K562 (cell line): ENCODE data around the gene HNRNPD. TPM values are rescaled to one million over a fixed set of nuclear protein-coding genes. Genes with fewer than 3 reads are reported as not detected.

Experiments used
- ATAC-seq: fragments of 200-7000 bp; cut with Tn5 transposase; 3 replicates; pipeline ENCODE4 v1.9.1; 2020; ENCODE audit warnings: moderate library complexity
- BruUV-seq: library from RNA; stranded (reverse); fragments of 400-500 nt; replicated peaks from 2 replicates; lab custom pipeline; 2021; lab: Mats Ljungman, UMichigan
- CTCF ChIA-PET: fragments of 300-600 bp; formaldehyde crosslinking; extraction: SDS; loops from one replicate; lab custom pipeline; 2021; ENCODE audit warnings: low intra/inter-chr PET ratio; lab: Yijun Ruan, JAX
- POLR2A ChIA-PET: fragments of 300-600, 350-650 bp; sonication (Branson Sonifier 250); formaldehyde crosslinking; extraction: SDS; loops from one replicate; lab custom pipeline; 2021; ENCODE audit warnings: antibody characterized with exemption, inconsistent platforms; lab: Yijun Ruan, JAX
- DNase-seq, 4 experiments: peaks; one replicate each; pipeline versions ENCODE4 v3.0.0 to v3.0.0-alpha.2; 2011 to 2018; ENCODE audit warnings: low spot score in 3 of 4, mixed read lengths in 3 of 4; ENCODE audit errors: extremely low read depth in 1 of 4
- FAIRE-seq: peaks from 2 replicates; lab custom pipeline; 2011; peaks lifted over from hg19 to GRCh38; lab: Jason Lieb, UNC
- H2AFZ ChIP-seq: 2 replicates; pipeline ENCODE4 v1.6.0; 2011; ENCODE audit warnings: low read depth, low read length, control low read depth, inconsistent platforms
- H3K27ac ChIP-seq: fragments of 200-600 bp; 3 replicates; pipeline ENCODE4 v1.8.0; 2011; ENCODE audit warnings: low read depth, mild to moderate bottlenecking, control low read depth, inconsistent platforms, low read length, moderate library complexity, mixed read lengths; ENCODE audit errors: extremely low read depth
- H3K27me3 ChIP-seq, 2 experiments: fragments of 300-600 bp in 1 of 2; 2 replicates in 1 of 2; 3 replicates in 1 of 2; pipeline versions ENCODE4 v1.6.0 to v1.8.0; 2011; ENCODE audit warnings: inconsistent platforms in 2 of 2, low read length in 2 of 2, mild to moderate bottlenecking in 1 of 2, mixed read lengths in 1 of 2, moderate library complexity in 1 of 2; ENCODE audit not compliant: control insufficient read depth in 2 of 2, insufficient read depth in 2 of 2
- H3K36me3 ChIP-seq: fragments of 300-600 bp; 3 replicates; pipeline ENCODE4 v1.8.0; 2011; ENCODE audit warnings: mild to moderate bottlenecking, low read length, inconsistent platforms; ENCODE audit not compliant: control insufficient read depth, insufficient read depth
- H3K4me1 ChIP-seq, 2 experiments: fragments of 200-600 bp in 1 of 2; replicated peaks in 1 of 2; 2 replicates in 1 of 2; 3 replicates in 1 of 2; pipeline versions ENCODE4 v1.5.1 to v1.8.0; 2011; ENCODE audit warnings: inconsistent platforms in 2 of 2, low read length in 2 of 2, mild to moderate bottlenecking in 1 of 2, mixed read lengths in 1 of 2, moderate library complexity in 1 of 2; ENCODE audit not compliant: control insufficient read depth in 2 of 2, insufficient read depth in 2 of 2
- H3K4me2 ChIP-seq: 2 replicates; pipeline ENCODE4 v1.6.1; 2011; ENCODE audit warnings: low read length, control low read depth, inconsistent platforms, mixed read lengths; ENCODE audit not compliant: insufficient read depth
- H3K4me3 ChIP-seq: fragments of 200-600 bp; sonication (generic), shearing (Covaris generic); 2 replicates; pipeline ENCODE4 v1.5.1; 2016; ENCODE audit warnings: control low read depth, inconsistent platforms
- H3K79me2 ChIP-seq: fragments of 200-600 bp; 3 replicates; pipeline ENCODE4 v1.8.0; 2011; ENCODE audit warnings: low read length, inconsistent platforms; ENCODE audit not compliant: control insufficient read depth, insufficient read depth
- H3K9ac ChIP-seq, 2 experiments: 2 replicates each; pipeline versions ENCODE4 v1.6.0 to v1.6.1; 2011; ENCODE audit warnings: low read depth in 2 of 2, low read length in 2 of 2, control low read depth in 1 of 2, inconsistent platforms in 1 of 2, mild to moderate bottlenecking in 1 of 2, mixed read lengths in 1 of 2; ENCODE audit not compliant: insufficient read depth in 1 of 2
- H3K9me1 ChIP-seq: one replicate; pipeline ENCODE4 v1.6.0; 2011; ENCODE audit warnings: inconsistent platforms, mild to moderate bottlenecking, low read length, moderate library complexity; ENCODE audit not compliant: control insufficient read depth, insufficient read depth
- H3K9me3 ChIP-seq: replicated peaks from 2 replicates; pipeline ENCODE4 v1.5.1; 2011; ENCODE audit warnings: low read depth, low read length, inconsistent platforms; ENCODE audit not compliant: control insufficient read depth, insufficient read depth
- H4K20me1 ChIP-seq: replicated peaks from 2 replicates; pipeline ENCODE4 v1.6.1; 2011; ENCODE audit warnings: low read length, inconsistent platforms, mixed read lengths; ENCODE audit not compliant: control insufficient read depth, insufficient read depth
- C11orf30 ChIP-seq: fragments of 450-650 bp; IDR thresholded peaks from 2 replicates; pipeline ENCODE4 v1.6.1; 2016; ENCODE audit warnings: low read depth, mild to moderate bottlenecking
- ERF ChIP-seq: fragments of 450-650 bp; formaldehyde crosslinking; IDR thresholded peaks from 2 replicates; pipeline ENCODE4 v1.4.0; 2020; ENCODE audit warnings: mild to moderate bottlenecking, mixed read lengths
- MAFG ChIP-seq: fragments of 450-650 bp; conservative IDR thresholded peaks from 2 replicates; pipeline ENCODE4 v1.6.1; 2016; ENCODE audit warnings: missing genetic modification characterization, missing compliant biosample characterization
- MAFK ChIP-seq: IDR thresholded peaks from 2 replicates; pipeline ENCODE4 v1.6.1; 2011; ENCODE audit warnings: low read length, improper control_type of control experiment
- MYNN ChIP-seq, 2 experiments: sonication (generic); formaldehyde crosslinking in 1 of 2; IDR thresholded peaks; 2 replicates each; pipeline versions ENCODE4 v1.5.0 to v1.6.1; 2016 to 2020; ENCODE audit warnings: antibody characterized with exemption in 1 of 2, missing genetic modification reagents in 1 of 2
- NFE2 ChIP-seq: IDR thresholded peaks from 2 replicates; pipeline ENCODE4 v1.6.1; 2014; ENCODE audit warnings: antibody characterized with exemption, low read depth
- NFE2L1 ChIP-seq: fragments of 450-650 bp; IDR thresholded peaks from 2 replicates; pipeline ENCODE4 v1.6.1; 2016; ENCODE audit warnings: missing genetic modification characterization, low read depth, mild to moderate bottlenecking, missing compliant biosample characterization, moderate library complexity, borderline replicate concordance
- POLR2AphosphoS5 ChIP-seq: IDR thresholded peaks from 2 replicates; pipeline ENCODE4 v1.6.1; 2011; ENCODE audit warnings: mild to moderate bottlenecking, low read depth, low read length, moderate library complexity; ENCODE audit not compliant: control insufficient read depth, insufficient read depth
- TEAD4 ChIP-seq, 2 experiments: sonication (generic) in 1 of 2; formaldehyde crosslinking in 1 of 2; IDR thresholded peaks; 2 replicates each; pipeline versions ENCODE4 v1.6.1 to v1.8.0; 2012 to 2022; ENCODE audit warnings: borderline replicate concordance in 1 of 2, inconsistent platforms in 1 of 2, low read length in 1 of 2, mild to moderate bottlenecking in 1 of 2, missing genetic modification reagents in 1 of 2
- ZNF316 ChIP-seq: fragments of 450-650 bp; IDR thresholded peaks from 2 replicates; pipeline ENCODE4 v1.6.1; 2016
- WGBS: fragments of 100-300 bp; shearing (Covaris generic); methylation state at CpG from one replicate; pipeline ENCODE4 v1.1.6; 2016; ENCODE audit warnings: low coverage, mixed read lengths; ENCODE audit not compliant: insufficient coverage; ENCODE audit errors: missing lambda C conversion rate; 5-methylcytosine and 5-hydroxymethylcytosine counted together
- in situ Hi-C: fragments of 300-500 bp; cut with MboI; formaldehyde crosslinking; loops from 4 replicates; pipeline ENCODE4 v1.15.0; 2018; ENCODE audit warnings: inconsistent platforms, mixed read lengths
- intact Hi-C: fragments of 100-400 bp; cut with micrococcal nuclease; formaldehyde crosslinking; loops from 2 replicates; pipeline ENCODE4 v1.14.2; 2022
- polyA plus RNA-seq, 8 experiments: library from polyadenylated mRNA; depleted of rRNA in 4 of 8; stranded (reverse) in 5 of 8; unstranded in 3 of 8; fragments of >200 nt; fragmentation: Nextera tagmentation in 2 of 8; fragmentation: Illumina TruSeq in 1 of 8; extraction: Ambion mirVana in 2 of 8; extraction: Trizol in 1 of 8; gene quantifications; 2 replicates each; pipeline versions ENCODE4 v1.2.1 to v1.2.3, GENCODE V29; 2011 to 2014; ENCODE audit warnings: inconsistent platforms in 1 of 8, missing spikeins in 1 of 8
- total RNA-seq, 7 experiments: library from RNA; depleted of rRNA in 6 of 7; stranded (reverse); fragments of >200 nt in 6 of 7; fragmentation: Illumina TruSeq in 2 of 7; extraction: Trizol in 2 of 7; gene quantifications; 2 replicates each; pipeline versions ENCODE4 v1.2.1 to v1.2.3, GENCODE V29; 2011 to 2021; ENCODE audit warnings: low replicate concordance in 1 of 7
- TF ChIP-seq, protein P1 (sequence below), 2 experiments: fragments of 450-650 bp in 1 of 2; sonication (generic) in 1 of 2; formaldehyde crosslinking in 1 of 2; IDR thresholded peaks; 2 replicates each; pipeline versions ENCODE4 v1.7.1 to v1.9.0; 2016 to 2022; ENCODE audit warnings: inconsistent platforms in 1 of 2, mild to moderate bottlenecking in 1 of 2, missing genetic modification reagents in 1 of 2

HNRNPD gene
- total and polyA plus RNA-seq, 9 of the 15 experiments (the other 6 are each of a cell fraction or from before 2014, with no cell fraction given): 92.4 to 955 (median 160) TPM

GRCh38 chr4:82352118-82352824 is 21.5 kb downstream of the HNRNPD start:
- peaks cover 25% of the 10 kb centered on the region for H3K79me2 ChIP-seq
- ChIA-PET CTCF (no interaction called here), POLR2A (interaction anchor here (0.6 to 1.6 kb wide), 3 partner anchors 9 to 661 kb away, joined by 3 to 5 read pairs (median 4); no protein-coding TSS in a partner anchor)
- no peak overlapping the region for H2AFZ ChIP-seq
- in situ Hi-C loops: no loop called here
- peaks cover 81% of the 10 kb centered on the region for H3K36me3 ChIP-seq
- intact Hi-C loops: no loop called here
- H3K9me1 ChIP-seq: no peaks in the 10 kb centered on the region
- FAIRE-seq (no peak), DNase-seq (no peak), ATAC-seq (peak; percentile 52)
- BruUV-seq: no TSS peak
- H4K20me1 ChIP-seq: peaks cover 5% of the 10 kb centered on the region; the same call in 1 of the 2 replicates
- H3K9me3 ChIP-seq: no peaks in the 10 kb centered on the region
- no peak overlapping the region for H3K9ac ChIP-seq
- 96% methylated on average over 6 of the region's 6 CpGs for WGBS
- H3K27ac ChIP-seq: no peak overlapping the region
- H3K4me3 ChIP-seq: no peak overlapping the region
- H3K4me1 ChIP-seq: no peaks in the 10 kb centered on the region
- no peak overlapping the region for H3K4me2 ChIP-seq
- H3K27me3 ChIP-seq: no peaks in the 10 kb centered on the region
- peak; percentile 84 for TF ChIP-seq C11orf30
- TF ChIP-seq POLR2AphosphoS5: peak; percentile 57
- TF ChIP-seq NFE2L1 (tag): peak; percentile 68; the same call in 1 of the 2 replicates
- TF ChIP-seq, protein P1, sequence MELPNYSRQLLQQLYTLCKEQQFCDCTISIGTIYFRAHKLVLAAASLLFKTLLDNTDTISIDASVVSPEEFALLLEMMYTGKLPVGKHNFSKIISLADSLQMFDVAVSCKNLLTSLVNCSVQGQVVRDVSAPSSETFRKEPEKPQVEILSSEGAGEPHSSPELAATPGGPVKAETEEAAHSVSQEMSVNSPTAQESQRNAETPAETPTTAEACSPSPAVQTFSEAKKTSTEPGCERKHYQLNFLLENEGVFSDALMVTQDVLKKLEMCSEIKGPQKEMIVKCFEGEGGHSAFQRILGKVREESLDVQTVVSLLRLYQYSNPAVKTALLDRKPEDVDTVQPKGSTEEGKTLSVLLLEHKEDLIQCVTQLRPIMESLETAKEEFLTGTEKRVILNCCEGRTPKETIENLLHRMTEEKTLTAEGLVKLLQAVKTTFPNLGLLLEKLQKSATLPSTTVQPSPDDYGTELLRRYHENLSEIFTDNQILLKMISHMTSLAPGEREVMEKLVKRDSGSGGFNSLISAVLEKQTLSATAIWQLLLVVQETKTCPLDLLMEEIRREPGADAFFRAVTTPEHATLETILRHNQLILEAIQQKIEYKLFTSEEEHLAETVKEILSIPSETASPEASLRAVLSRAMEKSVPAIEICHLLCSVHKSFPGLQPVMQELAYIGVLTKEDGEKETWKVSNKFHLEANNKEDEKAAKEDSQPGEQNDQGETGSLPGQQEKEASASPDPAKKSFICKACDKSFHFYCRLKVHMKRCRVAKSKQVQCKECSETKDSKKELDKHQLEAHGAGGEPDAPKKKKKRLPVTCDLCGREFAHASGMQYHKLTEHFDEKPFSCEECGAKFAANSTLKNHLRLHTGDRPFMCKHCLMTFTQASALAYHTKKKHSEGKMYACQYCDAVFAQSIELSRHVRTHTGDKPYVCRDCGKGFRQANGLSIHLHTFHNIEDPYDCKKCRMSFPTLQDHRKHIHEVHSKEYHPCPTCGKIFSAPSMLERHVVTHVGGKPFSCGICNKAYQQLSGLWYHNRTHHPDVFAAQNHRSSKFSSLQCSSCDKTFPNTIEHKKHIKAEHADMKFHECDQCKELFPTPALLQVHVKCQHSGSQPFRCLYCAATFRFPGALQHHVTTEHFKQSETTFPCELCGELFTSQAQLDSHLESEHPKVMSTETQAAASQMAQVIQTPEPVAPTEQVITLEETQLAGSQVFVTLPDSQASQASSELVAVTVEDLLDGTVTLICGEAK (IDR thresholded peaks at IDR 0.05): peak; percentile 44; the same call in 1 of the 2 replicates
- TF ChIP-seq, protein P1 (CRISPR knock-in tag; IDR thresholded peaks at IDR 0.05): no peak
- TF ChIP-seq MAFG: peak; percentile 86
- TF ChIP-seq MYNN (IDR thresholded peaks at IDR 0.05): 0 out of 2 replicates have a peak, but pooled peaks have one; percentile 27
- TF ChIP-seq MYNN (CRISPR knock-in tag; IDR thresholded peaks at IDR 0.05): no peak
- peak; percentile 75 for TF ChIP-seq NFE2
- TF ChIP-seq ZNF316: peak; percentile 90
- TF ChIP-seq MAFK: peak; percentile 56; the same call in 1 of the 2 replicates
- no peak for TF ChIP-seq ERF (CRISPR knock-in tag)
- TF ChIP-seq TEAD4 (IDR thresholded peaks at IDR 0.05; ENCODE audit: low read length): 0 out of 2 replicates have a peak, but pooled peaks have one; percentile 5
- TF ChIP-seq TEAD4 (CRISPR knock-in tag; IDR thresholded peaks at IDR 0.05; ENCODE audit: borderline replicate concordance): no peak
